Measurements from ENCODE around the gene EWSR1.

The EWSR1 gene

GRCh38 chr22:29320546-29320945 lies 52.5 kb downstream of the EWSR1 start:
- Histone ChIP-seq H3F3A (ENCODE audit: control insufficient read depth, insufficient read depth) (no peaks in the 10 kb centered on the region), H4K20me1 (ENCODE audit: control insufficient read depth, insufficient read depth, low read depth, low read length) (no peaks in the 10 kb centered on the region), H3K79me2 (ENCODE audit: control insufficient read depth, low read length) (no peaks in the 10 kb centered on the region), H3K9me2 (replicated peaks; ENCODE audit: control insufficient read depth, low read length) (no peaks in the 10 kb centered on the region), H3K36me3 (ENCODE audit: control insufficient read depth, low read length) (peaks cover 5% of the 10 kb centered on the region), H3K4me3 (ENCODE audit: low read length) (no peak overlapping the region), H3K4me1 (ENCODE audit: control insufficient read depth, low read length) (peaks cover 15% of the 10 kb centered on the region), H3K27me3 (ENCODE audit: control insufficient read depth, low read length) (peaks cover 6% of the 10 kb centered on the region), H3K9me3 (ENCODE audit: control insufficient read depth, insufficient read depth, low read length) (no peaks in the 10 kb centered on the region), H3K27ac (ENCODE audit: low read depth, low read length) (no peak overlapping the region), H3K4me2 (ENCODE audit: low read length) (no peak overlapping the region)
- TF ChIP-seq, protein P1, sequence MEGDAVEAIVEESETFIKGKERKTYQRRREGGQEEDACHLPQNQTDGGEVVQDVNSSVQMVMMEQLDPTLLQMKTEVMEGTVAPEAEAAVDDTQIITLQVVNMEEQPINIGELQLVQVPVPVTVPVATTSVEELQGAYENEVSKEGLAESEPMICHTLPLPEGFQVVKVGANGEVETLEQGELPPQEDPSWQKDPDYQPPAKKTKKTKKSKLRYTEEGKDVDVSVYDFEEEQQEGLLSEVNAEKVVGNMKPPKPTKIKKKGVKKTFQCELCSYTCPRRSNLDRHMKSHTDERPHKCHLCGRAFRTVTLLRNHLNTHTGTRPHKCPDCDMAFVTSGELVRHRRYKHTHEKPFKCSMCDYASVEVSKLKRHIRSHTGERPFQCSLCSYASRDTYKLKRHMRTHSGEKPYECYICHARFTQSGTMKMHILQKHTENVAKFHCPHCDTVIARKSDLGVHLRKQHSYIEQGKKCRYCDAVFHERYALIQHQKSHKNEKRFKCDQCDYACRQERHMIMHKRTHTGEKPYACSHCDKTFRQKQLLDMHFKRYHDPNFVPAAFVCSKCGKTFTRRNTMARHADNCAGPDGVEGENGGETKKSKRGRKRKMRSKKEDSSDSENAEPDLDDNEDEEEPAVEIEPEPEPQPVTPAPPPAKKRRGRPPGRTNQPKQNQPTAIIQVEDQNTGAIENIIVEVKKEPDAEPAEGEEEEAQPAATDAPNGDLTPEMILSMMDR (IDR thresholded peaks at IDR 0.05; ENCODE audit: low read depth, low read length, poor library complexity, severe bottlenecking) = no peak
- TF ChIP-seq EZH2phosphoT487 (IDR thresholded peaks at IDR 0.05; ENCODE audit: borderline replicate concordance, low read length) = no peak

- no peaks in the 10 kb centered on the region for H3F3A ChIP-seq (ENCODE audit: control insufficient read depth, insufficient read depth)
- no peak for TF ChIP-seq EZH2phosphoT487 (IDR thresholded peaks at IDR 0.05; ENCODE audit: borderline replicate concordance, low read length)
- TF ChIP-seq, protein P1 (IDR thresholded peaks at IDR 0.05; ENCODE audit: low read depth, low read length, poor library complexity, severe bottlenecking) = no peak
- H3K27ac ChIP-seq (ENCODE audit: low read depth, low read length) = no peak overlapping the region
- no peak overlapping the region for H3K4me3 ChIP-seq (ENCODE audit: low read length)
- H3K4me1 ChIP-seq (ENCODE audit: control insufficient read depth, low read length) = peaks cover 15% of the 10 kb centered on the region
- no peaks in the 10 kb centered on the region for H3K9me2 ChIP-seq (replicated peaks; ENCODE audit: control insufficient read depth, low read length)
- no peaks in the 10 kb centered on the region for H3K9me3 ChIP-seq (ENCODE audit: control insufficient read depth, insufficient read depth, low read length)
- H4K20me1 ChIP-seq (ENCODE audit: control insufficient read depth, insufficient read depth, low read depth, low read length) = no peaks in the 10 kb centered on the region
- peaks cover 23% of the 10 kb centered on the region for H3K36me3 ChIP-seq (ENCODE audit: control insufficient read depth, low read length)
- no peaks in the 10 kb centered on the region for H3K79me2 ChIP-seq (ENCODE audit: control insufficient read depth, low read length)
- no peaks in the 10 kb centered on the region for H3K27me3 ChIP-seq (ENCODE audit: control insufficient read depth, low read length)
- H3K4me2 ChIP-seq (ENCODE audit: low read length) = no peak overlapping the region
These were observed 55.6 kb downstream of the EWSR1 start for GRCh38 chr22:29323641-29324040.

DNA sequence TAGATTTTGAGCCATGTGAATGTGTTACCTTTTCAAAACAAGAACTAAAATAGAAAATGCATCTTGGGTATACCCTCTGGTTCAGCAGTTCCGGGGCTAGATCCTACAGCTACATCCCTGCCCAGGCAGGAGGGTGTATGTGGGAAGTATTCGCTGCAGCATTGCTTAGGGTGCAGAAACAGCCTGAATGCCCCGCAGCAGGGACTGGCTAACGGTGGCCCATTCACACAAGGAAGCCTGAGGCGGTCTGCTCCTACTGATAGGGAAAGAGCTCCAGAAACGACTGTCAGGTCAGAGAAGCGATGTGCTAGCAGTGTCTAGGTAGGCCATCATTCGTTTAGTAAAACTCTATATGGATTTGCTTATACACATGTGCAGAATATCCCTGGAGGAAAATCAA lies 57.3 kb downstream of the EWSR1 start:
- no peaks in the 10 kb centered on the region for H3F3A ChIP-seq (ENCODE audit: control insufficient read depth, insufficient read depth)
- TF ChIP-seq, protein P1 (IDR thresholded peaks at IDR 0.05; ENCODE audit: low read depth, low read length, poor library complexity, severe bottlenecking) = no peak
- TF ChIP-seq EZH2phosphoT487 (IDR thresholded peaks at IDR 0.05; ENCODE audit: borderline replicate concordance, low read length) = no peak
- H3K4me3 ChIP-seq (ENCODE audit: low read length) = no peak overlapping the region
- H3K9me2 ChIP-seq (replicated peaks; ENCODE audit: control insufficient read depth, low read length) = no peaks in the 10 kb centered on the region
- no peak overlapping the region for H3K4me2 ChIP-seq (ENCODE audit: low read length)
- H3K4me1 ChIP-seq (ENCODE audit: control insufficient read depth, low read length) = peaks cover 12% of the 10 kb centered on the region
- H3K9me3 ChIP-seq (ENCODE audit: control insufficient read depth, insufficient read depth, low read length) = no peaks in the 10 kb centered on the region
- no peak overlapping the region for H3K27ac ChIP-seq (ENCODE audit: low read depth, low read length)
- H3K36me3 ChIP-seq (ENCODE audit: control insufficient read depth, low read length) = peaks cover 34% of the 10 kb centered on the region
- H4K20me1 ChIP-seq (ENCODE audit: control insufficient read depth, insufficient read depth, low read depth, low read length) = no peaks in the 10 kb centered on the region
- H3K27me3 ChIP-seq (ENCODE audit: control insufficient read depth, low read length) = no peaks in the 10 kb centered on the region
- no peaks in the 10 kb centered on the region for H3K79me2 ChIP-seq (ENCODE audit: control insufficient read depth, low read length)
